Neural progenitor cell (in vitro differentiated cells): ENCODE data around the gene ZC3H12C.

ENCODE experiments used
- EZH2 ChIP-seq: fragments of 200-600 bp; sonication (generic); IDR thresholded peaks from 2 replicates; pipeline ENCODE4 v1.6.1; 2017; ENCODE audit warnings: antibody characterized with exemption, mild to moderate bottlenecking, moderate library complexity
- TF ChIP-seq, protein P1 (sequence below): fragments of 200-600 bp; sonication (generic); IDR thresholded peaks from 2 replicates; pipeline ENCODE4 v1.5.1; 2017; ENCODE audit warnings: antibody characterized with exemption, mild to moderate bottlenecking

DNA sequence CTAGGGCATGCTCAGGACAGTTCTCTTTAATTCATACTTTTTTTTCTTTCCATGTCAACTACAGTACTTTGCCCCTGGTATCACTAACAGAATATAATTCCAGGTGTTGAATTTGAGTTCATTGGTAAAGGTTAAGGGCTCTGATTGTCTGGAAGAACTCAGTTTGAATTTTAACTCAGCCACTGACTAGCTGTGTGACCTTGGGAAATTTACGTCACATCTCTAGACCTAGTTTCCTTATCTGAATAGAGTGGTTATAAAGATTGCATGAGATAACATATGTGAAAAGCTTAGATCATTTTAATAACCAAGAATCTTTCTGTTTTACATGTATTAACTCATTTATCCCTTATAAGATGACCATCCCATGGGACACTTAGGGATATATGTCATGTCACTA, 15.8 kb upstream of the ZC3H12C start:
- TF ChIP-seq, protein P1, sequence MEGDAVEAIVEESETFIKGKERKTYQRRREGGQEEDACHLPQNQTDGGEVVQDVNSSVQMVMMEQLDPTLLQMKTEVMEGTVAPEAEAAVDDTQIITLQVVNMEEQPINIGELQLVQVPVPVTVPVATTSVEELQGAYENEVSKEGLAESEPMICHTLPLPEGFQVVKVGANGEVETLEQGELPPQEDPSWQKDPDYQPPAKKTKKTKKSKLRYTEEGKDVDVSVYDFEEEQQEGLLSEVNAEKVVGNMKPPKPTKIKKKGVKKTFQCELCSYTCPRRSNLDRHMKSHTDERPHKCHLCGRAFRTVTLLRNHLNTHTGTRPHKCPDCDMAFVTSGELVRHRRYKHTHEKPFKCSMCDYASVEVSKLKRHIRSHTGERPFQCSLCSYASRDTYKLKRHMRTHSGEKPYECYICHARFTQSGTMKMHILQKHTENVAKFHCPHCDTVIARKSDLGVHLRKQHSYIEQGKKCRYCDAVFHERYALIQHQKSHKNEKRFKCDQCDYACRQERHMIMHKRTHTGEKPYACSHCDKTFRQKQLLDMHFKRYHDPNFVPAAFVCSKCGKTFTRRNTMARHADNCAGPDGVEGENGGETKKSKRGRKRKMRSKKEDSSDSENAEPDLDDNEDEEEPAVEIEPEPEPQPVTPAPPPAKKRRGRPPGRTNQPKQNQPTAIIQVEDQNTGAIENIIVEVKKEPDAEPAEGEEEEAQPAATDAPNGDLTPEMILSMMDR = no peak
- TF ChIP-seq EZH2 = no peak
